Endothelial cell (in vitro differentiated cells): ENCODE measurements around the gene UBE2O. TPM values are rescaled to one million over a fixed set of nuclear protein-coding genes. Genes with fewer than 3 reads are reported as not detected.
A peak's percentile ranks its signal among the peaks of the same experiment; 100 is the strongest.

ENCODE experiments used
- DNase-seq: peaks from one replicate; pipeline ENCODE4 v3.0.0; 2021; ENCODE audit warnings: low spot score
- H3K27ac Mint-ChIP-seq: one replicate; pipeline ENCODE4 v1.8.0; 2021; ENCODE audit warnings: mixed read lengths, inconsistent platforms; ENCODE audit not compliant: unreplicated experiment
- H3K27me3 Mint-ChIP-seq: one replicate; pipeline ENCODE4 v1.8.0; 2021; ENCODE audit warnings: mild to moderate bottlenecking, moderate library complexity, mixed read lengths, inconsistent platforms; ENCODE audit not compliant: unreplicated experiment
- H3K36me3 Mint-ChIP-seq: one replicate; pipeline ENCODE4 v1.8.0; 2021; ENCODE audit warnings: mild to moderate bottlenecking, low read depth, mixed read lengths, inconsistent platforms; ENCODE audit not compliant: unreplicated experiment
- H3K4me1 Mint-ChIP-seq: one replicate; pipeline ENCODE4 v1.8.0; 2021; ENCODE audit warnings: mild to moderate bottlenecking, mixed read lengths, inconsistent platforms; ENCODE audit not compliant: unreplicated experiment
- H3K4me3 Mint-ChIP-seq: one replicate; pipeline ENCODE4 v1.8.0; 2021; ENCODE audit warnings: mild to moderate bottlenecking, mixed read lengths, inconsistent platforms; ENCODE audit not compliant: unreplicated experiment
- H3K9me3 Mint-ChIP-seq: one replicate; pipeline ENCODE4 v1.8.0; 2021; ENCODE audit warnings: mixed read lengths, inconsistent platforms; ENCODE audit not compliant: unreplicated experiment
- total RNA-seq: library from RNA; stranded (reverse); fragmentation: NEBNext Ultra II Directional; extraction: Animal tissue kit (Norgen Biotek cat#: 25700); gene quantifications from one replicate; pipeline ENCODE4 v1.2.1, GENCODE V29; 2021; ENCODE audit not compliant: unreplicated experiment
- TF ChIP-seq, protein P1 (sequence below): fragments of 200-600 bp; sonication (generic); IDR thresholded peaks from one replicate; pipeline ENCODE4 v1.5.0; 2021; ENCODE audit warnings: antibody characterized with exemption; ENCODE audit not compliant: unreplicated experiment

UBE2O gene
- total RNA-seq, 1 donor from 2014 or later = 49.0 TPM

DNA sequence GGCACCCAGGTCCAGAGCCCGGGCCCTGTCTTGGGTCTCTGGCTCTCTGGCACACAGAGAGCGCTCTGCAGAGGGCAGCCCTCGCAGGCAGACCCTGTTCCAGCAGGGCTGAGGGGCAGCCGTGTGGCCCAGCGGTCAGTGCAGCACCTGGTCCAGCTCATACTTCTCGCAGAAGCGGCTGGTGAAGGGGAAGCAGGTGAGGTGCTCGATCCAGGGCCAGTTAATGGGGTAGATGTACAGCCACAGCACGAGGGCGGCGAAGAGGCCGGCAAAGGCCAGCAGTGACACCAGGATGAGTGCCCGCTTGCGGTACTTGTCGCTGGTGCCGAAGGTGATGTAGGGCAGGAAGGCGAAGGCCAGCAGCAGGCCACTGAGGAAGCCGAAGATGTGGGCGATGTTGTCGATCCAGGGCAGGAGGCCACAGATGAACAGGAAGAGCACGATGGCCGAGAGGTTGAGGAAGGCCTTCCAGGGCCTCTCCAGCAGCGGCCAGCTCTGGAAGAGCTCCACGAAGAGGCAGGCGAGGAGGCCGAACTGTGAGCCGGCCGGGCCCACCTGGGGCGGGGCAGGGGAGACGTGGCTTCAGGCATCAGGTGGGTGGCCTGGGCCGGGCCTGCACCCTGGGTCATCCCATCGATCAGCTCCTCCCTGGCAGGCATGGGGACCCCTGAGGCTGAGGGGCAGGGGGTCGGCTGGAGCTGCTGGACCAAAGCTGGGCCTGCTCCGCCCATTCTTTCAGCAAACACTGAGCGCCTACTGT is 18.7 kb upstream of the UBE2O start:
- H3K4me3 Mint-ChIP-seq = no peak overlapping the region
- TF ChIP-seq, protein P1, sequence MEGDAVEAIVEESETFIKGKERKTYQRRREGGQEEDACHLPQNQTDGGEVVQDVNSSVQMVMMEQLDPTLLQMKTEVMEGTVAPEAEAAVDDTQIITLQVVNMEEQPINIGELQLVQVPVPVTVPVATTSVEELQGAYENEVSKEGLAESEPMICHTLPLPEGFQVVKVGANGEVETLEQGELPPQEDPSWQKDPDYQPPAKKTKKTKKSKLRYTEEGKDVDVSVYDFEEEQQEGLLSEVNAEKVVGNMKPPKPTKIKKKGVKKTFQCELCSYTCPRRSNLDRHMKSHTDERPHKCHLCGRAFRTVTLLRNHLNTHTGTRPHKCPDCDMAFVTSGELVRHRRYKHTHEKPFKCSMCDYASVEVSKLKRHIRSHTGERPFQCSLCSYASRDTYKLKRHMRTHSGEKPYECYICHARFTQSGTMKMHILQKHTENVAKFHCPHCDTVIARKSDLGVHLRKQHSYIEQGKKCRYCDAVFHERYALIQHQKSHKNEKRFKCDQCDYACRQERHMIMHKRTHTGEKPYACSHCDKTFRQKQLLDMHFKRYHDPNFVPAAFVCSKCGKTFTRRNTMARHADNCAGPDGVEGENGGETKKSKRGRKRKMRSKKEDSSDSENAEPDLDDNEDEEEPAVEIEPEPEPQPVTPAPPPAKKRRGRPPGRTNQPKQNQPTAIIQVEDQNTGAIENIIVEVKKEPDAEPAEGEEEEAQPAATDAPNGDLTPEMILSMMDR = no peak
- no peak for DNase-seq
- no peaks in the 10 kb centered on the region for H3K4me1 Mint-ChIP-seq
- H3K27ac Mint-ChIP-seq = peak overlapping the region; percentile 61
- H3K36me3 Mint-ChIP-seq = peaks cover 17% of the 10 kb centered on the region
- peaks cover 12% of the 10 kb centered on the region for H3K27me3 Mint-ChIP-seq
- H3K9me3 Mint-ChIP-seq = no peaks in the 10 kb centered on the region

DNA sequence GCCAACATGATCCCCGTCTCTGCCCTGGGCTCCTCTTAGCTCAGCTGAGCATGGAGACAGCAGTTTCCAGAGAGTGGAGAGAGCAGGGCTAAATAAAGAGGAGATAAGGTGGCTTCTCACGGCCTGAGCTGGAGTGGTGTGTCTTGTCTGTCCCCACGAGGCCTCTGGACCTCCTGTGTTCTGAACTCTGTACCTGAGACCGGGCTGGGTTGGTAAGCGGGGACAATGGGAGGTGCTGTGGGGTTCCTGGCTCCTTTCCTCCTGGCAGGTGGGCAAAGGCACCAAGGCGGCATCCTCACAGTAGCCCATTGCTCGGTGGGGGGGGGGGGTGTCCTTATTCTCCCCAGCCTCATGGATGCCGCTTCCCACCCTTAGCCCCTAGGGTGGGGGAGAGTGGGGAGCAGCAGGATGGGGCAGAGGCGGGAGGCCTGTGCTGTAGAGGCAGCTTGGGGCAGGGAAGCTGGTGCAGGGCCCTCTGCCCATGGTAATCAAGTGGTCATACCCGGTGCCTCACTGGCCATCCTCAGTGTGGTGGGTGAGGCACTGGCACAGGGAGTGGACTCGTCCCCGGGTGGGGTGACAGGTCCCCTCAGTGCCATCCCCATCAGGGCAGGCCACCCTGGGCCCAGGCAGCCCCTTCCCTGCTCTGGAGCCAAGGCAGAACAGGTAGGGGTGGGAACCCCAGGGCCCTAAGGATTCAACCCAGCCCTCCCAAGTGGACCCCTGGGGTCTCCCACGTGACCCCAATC is 17.2 kb upstream of the UBE2O start:
- Mint-ChIP-seq H3K4me3 (no peak overlapping the region), H3K4me1 (peaks cover 5% of the 10 kb centered on the region)

DNA sequence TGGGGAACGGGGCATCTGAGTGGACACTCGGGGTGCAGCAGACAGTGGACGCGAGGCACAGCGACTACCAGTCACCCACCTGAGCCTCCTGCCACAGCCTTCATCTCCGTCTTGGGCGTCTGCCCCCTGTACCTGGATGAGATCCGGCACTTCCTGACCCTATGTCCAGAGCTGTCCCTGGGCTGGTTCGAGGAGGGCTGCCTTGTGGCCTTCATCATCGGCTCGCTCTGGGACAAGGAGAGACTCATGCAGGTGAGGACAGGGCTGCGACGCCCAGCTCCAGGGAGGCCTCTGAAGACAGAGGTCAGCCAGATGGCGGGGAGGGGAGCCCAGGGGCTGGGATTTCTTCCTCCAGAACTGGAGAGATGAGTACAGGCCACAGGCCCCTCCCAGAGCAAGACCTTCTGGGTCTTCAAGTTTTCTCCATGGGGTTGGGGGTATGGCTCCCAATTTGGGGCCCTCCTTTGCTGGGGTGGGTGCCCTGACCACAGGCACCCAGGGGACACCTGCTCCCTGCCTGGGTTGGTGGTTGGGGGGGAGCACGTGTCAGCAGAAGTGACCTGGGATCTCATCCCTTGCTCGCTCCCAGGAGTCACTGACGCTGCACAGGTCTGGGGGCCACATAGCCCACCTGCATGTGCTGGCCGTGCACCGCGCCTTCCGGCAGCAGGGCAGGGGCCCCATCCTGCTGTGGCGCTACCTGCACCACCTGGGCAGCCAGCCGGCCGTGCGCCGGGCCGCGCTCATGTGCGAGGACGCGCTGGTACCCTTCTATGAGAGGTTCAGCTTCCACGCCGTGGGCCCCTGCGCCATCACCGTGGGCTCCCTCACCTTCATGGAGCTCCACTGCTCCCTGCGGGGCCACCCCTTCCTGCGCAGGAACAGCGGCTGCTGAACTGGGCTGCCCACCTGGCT is 16.4 kb upstream of the UBE2O start:
- DNase-seq = no peak
- TF ChIP-seq, protein P1 = no peak
- Mint-ChIP-seq H3K4me1 (peaks cover 5% of the 10 kb centered on the region), H3K27me3 (peaks cover 9% of the 10 kb centered on the region), H3K27ac (no peak overlapping the region), H3K4me3 (no peak overlapping the region), H3K36me3 (peaks cover 9% of the 10 kb centered on the region), H3K9me3 (no peaks in the 10 kb centered on the region)

More for the DNA sequence above, 17.2 kb upstream of the UBE2O start:
- H3K36me3 Mint-ChIP-seq = peaks cover 13% of the 10 kb centered on the region
- no peaks in the 10 kb centered on the region for H3K9me3 Mint-ChIP-seq
- H3K27me3 Mint-ChIP-seq = peaks cover 9% of the 10 kb centered on the region
- DNase-seq = no peak
- no peak overlapping the region for H3K27ac Mint-ChIP-seq
- TF ChIP-seq, protein P1 = no peak

DNA sequence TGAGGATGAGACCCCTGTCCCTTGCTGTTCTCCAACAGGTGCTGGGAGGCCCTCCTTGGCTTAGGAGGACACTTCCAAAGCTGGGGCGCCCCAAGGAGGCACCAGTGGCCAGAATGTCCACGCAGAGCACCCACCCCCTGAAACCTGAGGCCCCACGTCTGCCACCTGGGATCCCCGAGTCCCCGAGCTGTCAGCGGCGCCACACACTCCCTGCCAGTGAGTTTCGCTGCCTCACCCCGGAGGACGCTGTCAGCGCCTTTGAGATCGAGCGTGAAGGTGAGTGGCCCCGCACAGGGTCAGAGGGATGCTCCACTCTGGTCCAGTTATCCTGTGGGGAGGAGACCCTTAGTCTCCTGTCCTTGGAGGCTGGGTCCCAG is 15.7 kb upstream of the UBE2O start:
- Mint-ChIP-seq H3K27me3 (peaks cover 10% of the 10 kb centered on the region), H3K27ac (no peak overlapping the region), H3K4me3 (no peak overlapping the region), H3K4me1 (peaks cover 5% of the 10 kb centered on the region), H3K36me3 (peaks cover 9% of the 10 kb centered on the region), H3K9me3 (no peaks in the 10 kb centered on the region)
- TF ChIP-seq, protein P1 = no peak
- DNase-seq = no peak
